Measurements from ENCODE around the gene HTR3D. TPM values are rescaled to one million over a fixed set of nuclear protein-coding genes. Genes with fewer than 3 reads are reported as not detected.
A peak's percentile ranks its signal among the peaks of the same experiment; 100 is the strongest.

Gene HTR3D
- total RNA-seq, 6 experiments from 2014 or later, result not detected

DNA sequence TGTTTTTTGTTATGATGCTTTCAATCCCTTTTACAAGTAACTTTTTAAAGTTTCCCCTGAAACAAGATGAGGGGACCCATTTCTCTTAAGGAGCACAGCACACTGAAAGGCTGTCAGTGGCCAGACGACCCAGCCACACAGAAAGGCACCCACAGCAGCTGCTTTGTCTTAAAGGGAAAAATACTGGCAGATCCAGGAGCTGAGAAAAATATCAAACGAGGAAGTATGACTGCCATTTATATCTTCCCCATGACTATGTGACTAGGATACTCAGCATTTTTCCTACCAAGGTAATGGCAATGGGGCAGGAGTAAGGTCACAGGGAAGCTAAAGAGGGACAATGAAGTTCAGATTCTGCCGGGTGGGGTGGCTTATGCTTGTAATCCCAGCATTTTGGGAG is 29.8 kb upstream of the HTR3D start:
- Histone ChIP-seq H3K27me3 (no peaks in the 10 kb centered on the region), H3K36me3 (no peaks in the 10 kb centered on the region), H3K4me3 (no peak overlapping the region), H3K27ac (no peak overlapping the region), H3K4me1 (peaks cover 0 to 4% (median 0%) of the 10 kb centered on the region in 4 donors), H3K9me3 (no peaks in the 10 kb centered on the region)
- ATAC-seq (no peak), DNase-seq (no peak)
- 65% methylated on average over 3 of the region's 3 CpGs for WGBS (ENCODE audit: insufficient coverage, low coverage, low lambda C conversion rate, missing lambda C conversion rate)
- intact Hi-C loops (cut with DNase I), result no loop called here
- TF ChIP-seq, protein P1, sequence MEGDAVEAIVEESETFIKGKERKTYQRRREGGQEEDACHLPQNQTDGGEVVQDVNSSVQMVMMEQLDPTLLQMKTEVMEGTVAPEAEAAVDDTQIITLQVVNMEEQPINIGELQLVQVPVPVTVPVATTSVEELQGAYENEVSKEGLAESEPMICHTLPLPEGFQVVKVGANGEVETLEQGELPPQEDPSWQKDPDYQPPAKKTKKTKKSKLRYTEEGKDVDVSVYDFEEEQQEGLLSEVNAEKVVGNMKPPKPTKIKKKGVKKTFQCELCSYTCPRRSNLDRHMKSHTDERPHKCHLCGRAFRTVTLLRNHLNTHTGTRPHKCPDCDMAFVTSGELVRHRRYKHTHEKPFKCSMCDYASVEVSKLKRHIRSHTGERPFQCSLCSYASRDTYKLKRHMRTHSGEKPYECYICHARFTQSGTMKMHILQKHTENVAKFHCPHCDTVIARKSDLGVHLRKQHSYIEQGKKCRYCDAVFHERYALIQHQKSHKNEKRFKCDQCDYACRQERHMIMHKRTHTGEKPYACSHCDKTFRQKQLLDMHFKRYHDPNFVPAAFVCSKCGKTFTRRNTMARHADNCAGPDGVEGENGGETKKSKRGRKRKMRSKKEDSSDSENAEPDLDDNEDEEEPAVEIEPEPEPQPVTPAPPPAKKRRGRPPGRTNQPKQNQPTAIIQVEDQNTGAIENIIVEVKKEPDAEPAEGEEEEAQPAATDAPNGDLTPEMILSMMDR (IDR thresholded peaks at IDR 0.05), result no peak
- no peak for TF ChIP-seq POLR2A (IDR thresholded peaks at IDR 0.05)

GRCh38 chr3:184002469-184002868 is 29.1 kb upstream of the HTR3D start:
- Histone ChIP-seq H3K27me3 (no peaks in the 10 kb centered on the region), H3K4me1 (peaks cover 0 to 4% (median 0%) of the 10 kb centered on the region in 4 donors), H3K9me3 (no peaks in the 10 kb centered on the region), H3K4me3 (no peak overlapping the region), H3K36me3 (no peaks in the 10 kb centered on the region), H3K27ac (no peak overlapping the region)
- ATAC-seq (no peak), DNase-seq (no peak)
- 84% methylated on average over 4 of the region's 11 CpGs for WGBS (ENCODE audit: insufficient coverage, low coverage, low lambda C conversion rate, missing lambda C conversion rate)
- intact Hi-C loops (cut with DNase I), result no loop called here
- TF ChIP-seq POLR2A (IDR thresholded peaks at IDR 0.05), result no peak
- TF ChIP-seq, protein P1 (IDR thresholded peaks at IDR 0.05), result no peak

DNA sequence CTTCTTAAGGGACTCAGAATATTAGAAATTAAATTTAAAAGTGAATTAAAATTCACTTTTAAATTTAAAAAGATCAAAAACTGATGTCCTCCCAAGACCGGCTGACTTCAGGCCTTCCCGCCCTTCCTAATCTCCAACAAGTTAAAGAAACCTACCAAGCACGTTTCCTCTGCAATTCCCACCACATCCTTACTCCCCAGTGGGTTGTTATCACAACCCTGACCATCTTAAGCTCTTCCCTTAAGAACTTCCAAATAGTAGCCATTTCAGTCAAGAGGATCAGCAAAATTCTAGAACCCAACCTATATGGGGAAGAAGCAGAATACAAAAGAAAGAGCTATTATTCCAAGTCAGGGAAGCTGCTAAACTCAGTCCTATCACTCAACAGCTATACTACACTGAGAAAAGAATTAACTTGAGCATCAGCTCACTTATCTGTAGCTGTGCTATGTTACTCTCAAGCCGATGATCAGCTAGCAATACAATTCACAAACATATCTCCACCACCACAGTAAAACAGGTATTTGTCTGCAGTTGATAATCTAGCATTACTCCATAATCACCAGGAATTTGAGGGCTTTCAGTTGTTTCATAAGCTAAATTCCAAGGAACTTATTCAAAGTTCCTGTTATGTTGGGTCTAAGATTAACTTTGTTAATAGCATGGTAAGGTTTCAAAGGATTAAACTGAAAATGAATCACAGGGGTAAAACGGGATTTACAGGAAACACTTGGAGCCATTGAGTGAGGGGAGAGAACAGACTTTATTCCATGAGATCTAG is 28.2 kb upstream of the HTR3D start:
- no peak overlapping the region for H3K4me3 ChIP-seq
- H3K9me3 ChIP-seq, result no peaks in the 10 kb centered on the region
- TF ChIP-seq, protein P1 (IDR thresholded peaks at IDR 0.05), result no peak
- TF ChIP-seq POLR2A (IDR thresholded peaks at IDR 0.05), result no peak
- no peaks in the 10 kb centered on the region for H3K36me3 ChIP-seq
- H3K4me1 ChIP-seq, result peaks cover 0 to 4% (median 0%) of the 10 kb centered on the region in 4 donors
- intact Hi-C loops (cut with DNase I), result no loop called here
- H3K27me3 ChIP-seq, result no peaks in the 10 kb centered on the region
- DNase-seq (no peak), ATAC-seq (no peak)
- WGBS (ENCODE audit: insufficient coverage, low coverage, low lambda C conversion rate, missing lambda C conversion rate), result 82% methylated on average over 5 of the region's 5 CpGs
- no peak overlapping the region for H3K27ac ChIP-seq

DNA sequence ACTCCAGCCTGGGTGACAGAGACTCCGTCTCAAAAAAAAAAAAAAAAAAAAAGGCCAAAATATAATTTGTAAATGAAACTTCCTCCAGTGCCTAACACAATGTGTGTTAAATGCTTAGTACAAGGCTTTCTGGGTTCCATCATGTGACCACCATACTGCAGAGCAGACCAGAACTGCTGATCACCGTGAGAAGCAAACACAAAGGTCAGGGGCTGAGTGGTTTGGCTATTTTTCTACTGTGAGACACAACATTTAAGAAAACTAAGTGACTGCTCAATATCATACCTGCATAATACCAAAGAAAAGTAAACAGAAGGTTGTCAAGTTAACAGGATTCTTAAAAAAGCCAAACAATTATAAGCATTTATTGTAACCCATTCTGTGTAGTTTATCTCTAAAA is 27.1 kb upstream of the HTR3D start:
- TF ChIP-seq POLR2A (IDR thresholded peaks at IDR 0.05), result no peak
- TF ChIP-seq, protein P1 (IDR thresholded peaks at IDR 0.05), result no peak
- Histone ChIP-seq H3K9me3 (no peaks in the 10 kb centered on the region), H3K27me3 (no peaks in the 10 kb centered on the region), H3K4me3 (no peak overlapping the region), H3K27ac (no peak overlapping the region), H3K36me3 (no peaks in the 10 kb centered on the region), H3K4me1 (peaks cover 0 to 4% (median 0%) of the 10 kb centered on the region in 4 donors)
- WGBS (ENCODE audit: insufficient coverage, low coverage, low lambda C conversion rate, missing lambda C conversion rate), result 47% methylated on average over 2 of the region's 2 CpGs
- intact Hi-C loops (cut with DNase I), result no loop called here
- ATAC-seq, result peak; percentile 49 to 67 (median 59)
- DNase-seq, result no peak
